CD4-positive, alpha-beta T cell (primary cell): Measurements from ENCODE around the gene MCFD2. TPM values are rescaled to one million over a fixed set of nuclear protein-coding genes. Genes with fewer than 3 reads are reported as not detected.
A peak's percentile ranks its signal among the peaks of the same experiment; 100 is the strongest.

ENCODE experiments used
- ATAC-seq: fragments of 200-7000 bp; cut with Tn5 transposase; one replicate; pipeline ENCODE4 v1.10.0; 2022; ENCODE audit warnings: mild to moderate bottlenecking; ENCODE audit not compliant: poor library complexity
- CTCF ChIA-PET: fragments of 350-600 bp; sonication (Branson Sonifier 250); formaldehyde crosslinking; loops from one replicate; lab custom pipeline; 2021; ENCODE audit warnings: antibody characterized with exemption, inconsistent platforms; lab: Charles Lee
- POLR2A ChIA-PET: fragments of 350-600 bp; sonication (Branson Sonifier 250); formaldehyde crosslinking; loops from one replicate; lab custom pipeline; 2021; ENCODE audit warnings: antibody characterized with exemption, inconsistent platforms; lab: Charles Lee
- DNase-seq, 14 experiments: peaks; one replicate each; pipeline ENCODE4 v3.0.0-alpha.2; 2013 to 2020; ENCODE audit warnings: mixed read lengths in 2 of 14
- H3K27ac ChIP-seq, 2 donors: one replicate each; pipeline versions ENCODE4 v1.5.1 to v1.7.0; 2013; ENCODE audit warnings: low read length in 2 of 2, low read depth in 1 of 2, mild to moderate bottlenecking in 1 of 2
- H3K27me3 ChIP-seq, 2 experiments: 1 replicate in 1 of 2; 2 replicates in 1 of 2; pipeline versions ENCODE4 v1.6.1 to v1.7.0; 2013; ENCODE audit warnings: low read length in 2 of 2, control low read depth in 1 of 2, mild to moderate bottlenecking in 1 of 2, moderate library complexity in 1 of 2; ENCODE audit not compliant: insufficient read depth in 2 of 2, control insufficient read depth in 1 of 2
- H3K36me3 ChIP-seq: one replicate; pipeline ENCODE4 v1.6.1; 2013; ENCODE audit warnings: low read length, control low read depth; ENCODE audit not compliant: insufficient read depth
- H3K4me1 ChIP-seq: one replicate; pipeline ENCODE4 v1.6.1; 2013; ENCODE audit warnings: low read length, control low read depth; ENCODE audit not compliant: insufficient read depth
- H3K4me3 ChIP-seq: one replicate; pipeline ENCODE4 v1.5.1; 2013; ENCODE audit warnings: mild to moderate bottlenecking, low read length, moderate library complexity
- H3K9me3 ChIP-seq, 2 experiments: 1 replicate in 1 of 2; 2 replicates in 1 of 2; pipeline versions ENCODE4 v1.6.1 to v1.7.0; 2013; ENCODE audit warnings: low read length in 2 of 2, mild to moderate bottlenecking in 2 of 2, control low read depth in 1 of 2, moderate library complexity in 1 of 2; ENCODE audit not compliant: control insufficient read depth in 1 of 2, insufficient read depth in 1 of 2
- H3K27ac Mint-ChIP-seq: one replicate; pipeline ENCODE4 v1.8.0; 2020; ENCODE audit warnings: mixed read lengths
- H3K27me3 Mint-ChIP-seq: one replicate; pipeline ENCODE4 v1.8.0; 2021; ENCODE audit warnings: mixed read lengths
- H3K36me3 Mint-ChIP-seq: one replicate; pipeline ENCODE4 v1.8.0; 2021; ENCODE audit warnings: low read depth, mixed read lengths
- H3K4me1 Mint-ChIP-seq: one replicate; pipeline ENCODE4 v1.8.0; 2021; ENCODE audit warnings: low read depth, mixed read lengths
- H3K4me3 Mint-ChIP-seq: one replicate; pipeline ENCODE4 v1.8.0; 2020; ENCODE audit warnings: mild to moderate bottlenecking, mixed read lengths
- H3K9me3 Mint-ChIP-seq: one replicate; pipeline ENCODE4 v1.8.0; 2020; ENCODE audit warnings: mixed read lengths
- CTCF ChIP-seq: fragments of 200-600 bp; IDR thresholded peaks from one replicate; pipeline ENCODE4 v1.8.0; 2022; ENCODE audit warnings: antibody characterized with exemption, mild to moderate bottlenecking
- intact Hi-C, 2 experiments: fragments of 100-400 bp; cut with DNase I in 1 of 2; cut with micrococcal nuclease in 1 of 2; formaldehyde crosslinking; loops; one replicate each; pipeline versions ENCODE4 v1.15.1 to v1.9.0; 2023 to 2025; cut with DNase I, micrococcal nuclease
- total RNA-seq, 174 experiments: library from RNA in 2 of 174; stranded (reverse) in 2 of 174; gene quantifications; one replicate each; pipeline ENCODE4 v1.2.3 and lab custom pipeline; 2021 to 2026

The MCFD2 gene
- total RNA-seq, 2 experiments from 2014 or later, result 29.1 to 29.7 TPM

GRCh38 chr2:46939626-46940359 is 24.2 kb upstream of the MCFD2 start:
- Histone ChIP-seq H3K36me3 (no peaks in the 10 kb centered on the region), H3K27ac (peak overlapping the region in 1 of 2 donors; percentile 56), H3K4me3 (peak overlapping the region; percentile 55), H3K9me3 (no peaks in the 10 kb centered on the region), H3K4me1 (peaks cover 45% of the 10 kb centered on the region), H3K27me3 (no peaks in the 10 kb centered on the region)
- ChIA-PET POLR2A (no interaction called here), CTCF (interaction anchor here (1.2 kb wide), 1 partner anchor 24 kb away, joined by 3 read pairs; the partner anchor contains the start of gene MCFD2)
- Mint-ChIP-seq H3K4me3 (peak overlapping the region; percentile 90), H3K27me3 (no peaks in the 10 kb centered on the region), H3K27ac (peak overlapping the region; percentile 88), H3K4me1 (peaks cover 50% of the 10 kb centered on the region), H3K36me3 (peaks cover 17% of the 10 kb centered on the region), H3K9me3 (no peaks in the 10 kb centered on the region)
- DNase-seq (peak in 1 of 14 experiments; percentile 12), ATAC-seq (no peak)
- intact Hi-C loops, result loop anchor here in 1 of 2 experiments (10.0 kb wide), 1 partner anchor 645 kb away; the partner anchor contains the start of gene EPAS1
- no peak for TF ChIP-seq CTCF

DNA sequence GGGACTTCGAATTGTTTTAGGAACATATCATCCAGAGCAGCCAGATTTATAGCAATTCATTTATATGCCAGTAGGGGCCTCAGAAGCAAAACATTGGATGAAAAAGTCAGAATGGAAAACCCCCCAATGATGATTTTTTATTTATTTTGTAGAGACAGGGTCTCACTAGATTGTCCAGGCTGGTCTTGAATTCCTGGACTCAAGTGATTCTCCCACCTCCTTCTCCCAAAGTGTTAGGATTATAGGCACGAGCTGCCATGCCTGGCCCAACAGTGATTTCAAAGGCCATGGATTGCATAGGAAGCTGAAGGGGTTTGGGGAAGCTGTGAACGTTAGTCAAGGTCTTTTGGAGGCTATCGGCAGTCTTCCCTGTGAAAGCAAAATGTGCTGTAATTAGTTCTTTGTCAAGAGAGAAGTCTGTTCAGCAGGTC is 21.9 kb upstream of the MCFD2 start:
- ATAC-seq, result no peak
- Histone ChIP-seq H3K9me3 (no peaks in the 10 kb centered on the region), H3K4me3 (no peak overlapping the region), H3K36me3 (no peaks in the 10 kb centered on the region), H3K27ac (peak overlapping the region in 1 of 2 donors; percentile 2), H3K4me1 (peaks cover 22% of the 10 kb centered on the region), H3K27me3 (no peaks in the 10 kb centered on the region)
- TF ChIP-seq CTCF, result peak; percentile 41
- POLR2A ChIA-PET, result no interaction called here
- Mint-ChIP-seq H3K9me3 (no peaks in the 10 kb centered on the region), H3K27ac (peak overlapping the region; percentile 53), H3K4me1 (peaks cover 35% of the 10 kb centered on the region), H3K36me3 (peaks cover 15% of the 10 kb centered on the region), H3K4me3 (no peak overlapping the region), H3K27me3 (no peaks in the 10 kb centered on the region)
- peak in 2 of 14 experiments; percentile 46 to 49 for DNase-seq
- CTCF ChIA-PET, result interaction anchor here (0.7 to 2.6 kb wide), 5 partner anchors 10 to 38 kb away, joined by 3 to 8 read pairs (median 4); partner anchors contain the start of gene MCFD2
- intact Hi-C loops, result loop anchor here in 1 of 2 experiments (10.0 kb wide), 1 partner anchor 643 kb away; the partner anchor contains the start of gene EPAS1

- Histone ChIP-seq H3K4me1 (peaks cover 16% of the 10 kb centered on the region), H3K4me3 (no peak overlapping the region), H3K27ac (no peak overlapping the region), H3K9me3 (no peaks in the 10 kb centered on the region), H3K27me3 (no peaks in the 10 kb centered on the region), H3K36me3 (no peaks in the 10 kb centered on the region)
- peaks cover 27% of the 10 kb centered on the region for H3K4me1 Mint-ChIP-seq
- TF ChIP-seq CTCF, result no peak
- ATAC-seq, result no peak
- no peak for DNase-seq
- POLR2A ChIA-PET, result no interaction called here
- no peaks in the 10 kb centered on the region for H3K27me3 Mint-ChIP-seq
- intact Hi-C loops, result loop anchor here in 1 of 2 experiments (10.0 kb wide), 1 partner anchor 642 kb away; the partner anchor contains the start of gene EPAS1
- H3K9me3 Mint-ChIP-seq, result no peaks in the 10 kb centered on the region
- peaks cover 6% of the 10 kb centered on the region for H3K36me3 Mint-ChIP-seq
- H3K27ac Mint-ChIP-seq, result no peak overlapping the region
- CTCF ChIA-PET, result interaction anchor here (0.8 to 2.6 kb wide), 4 partner anchors 9 to 24 kb away, joined by 3 to 8 read pairs (median 6); partner anchors contain the start of gene MCFD2
- no peak overlapping the region for H3K4me3 Mint-ChIP-seq
Measured at GRCh38 chr2:46936566-46936965, 21.0 kb upstream of the MCFD2 start.
